Measurements from ENCODE around the gene ENTREP1.

The ENTREP1 gene

GRCh38 chr9:69431777-69432176, 106.8 kb downstream of the ENTREP1 start:
- Histone ChIP-seq H2BK12ac (ENCODE audit: low read length in 2 of 2) (no peak overlapping the region), H2BK120ac (ENCODE audit: low read depth, low read length) (no peak overlapping the region), H3K14ac (ENCODE audit: low read length in 2 of 2) (no peak overlapping the region), H3K18ac (ENCODE audit: low read depth in 1 of 2, low read length in 2 of 2) (no peak overlapping the region), H2BK15ac (ENCODE audit: low read depth, poor library complexity, severe bottlenecking) (no peak overlapping the region), H3K36me3 (ENCODE audit: control insufficient read depth in 1 of 2, insufficient read depth in 2 of 2, low read depth in 1 of 2, low read length in 2 of 2) (peaks cover 7 to 10% of the 10 kb centered on the region in 2 experiments), H2BK5ac (ENCODE audit: low read depth, low read length, poor library complexity, severe bottlenecking) (no peak overlapping the region), H3K9me3 (ENCODE audit: control insufficient read depth, low read length) (no peaks in the 10 kb centered on the region), H3K27me3 (ENCODE audit: control insufficient read depth in 1 of 2, insufficient read depth in 1 of 2, low read length in 2 of 2) (no peaks in the 10 kb centered on the region), H3K9ac (ENCODE audit: low read length) (no peak overlapping the region), H3K23ac (ENCODE audit: low read length in 2 of 2) (no peak overlapping the region), H3K27ac (ENCODE audit: low read length, poor library complexity, severe bottlenecking) (no peak overlapping the region), H4K91ac (ENCODE audit: low read length) (no peak overlapping the region), H3K4me3 (ENCODE audit: insufficient read depth in 1 of 2, low read depth in 1 of 2, low read length in 2 of 2) (no peak overlapping the region), H3K79me1 (replicated peaks; ENCODE audit: low read length, poor library complexity, severe bottlenecking) (no peaks in the 10 kb centered on the region), H3K4me2 (ENCODE audit: low read length, poor library complexity, severe bottlenecking) (no peak overlapping the region), H2AFZ (ENCODE audit: low read depth, low read length) (no peak overlapping the region), H2AK5ac (ENCODE audit: low read length, severe bottlenecking) (no peak overlapping the region), H4K8ac (ENCODE audit: low read length) (no peak overlapping the region), H3K4ac (ENCODE audit: low read depth in 1 of 2, low read length in 2 of 2) (no peak overlapping the region), H3K4me1 (ENCODE audit: control insufficient read depth, insufficient read depth, low read depth, low read length) (peaks cover 5% of the 10 kb centered on the region)
- DNase-seq = no peak
- WGBS = 94% methylated on average over 1 of the region's 1 CpG

GRCh38 chr9:69432623-69433022, 107.6 kb downstream of the ENTREP1 start:
- no peaks in the 10 kb centered on the region for H3K27me3 ChIP-seq (ENCODE audit: control insufficient read depth in 1 of 2, insufficient read depth in 1 of 2, low read length in 2 of 2)
- H2AK5ac ChIP-seq (ENCODE audit: low read length, severe bottlenecking) = no peak overlapping the region
- H2BK120ac ChIP-seq (ENCODE audit: low read depth, low read length) = no peak overlapping the region
- no peak overlapping the region for H3K4me2 ChIP-seq (ENCODE audit: low read length, poor library complexity, severe bottlenecking)
- no peak overlapping the region for H4K8ac ChIP-seq (ENCODE audit: low read length)
- no peak overlapping the region for H2BK12ac ChIP-seq (ENCODE audit: low read length in 2 of 2)
- no peak overlapping the region for H2BK5ac ChIP-seq (ENCODE audit: low read depth, low read length, poor library complexity, severe bottlenecking)
- WGBS = 87% methylated on average over 11 of the region's 11 CpGs
- no peak overlapping the region for H2BK15ac ChIP-seq (ENCODE audit: low read depth, poor library complexity, severe bottlenecking)
- no peak overlapping the region for H3K9ac ChIP-seq (ENCODE audit: low read length)
- H3K18ac ChIP-seq (ENCODE audit: low read depth in 1 of 2, low read length in 2 of 2) = no peak overlapping the region
- no peaks in the 10 kb centered on the region for H3K79me1 ChIP-seq (replicated peaks; ENCODE audit: low read length, poor library complexity, severe bottlenecking)
- no peak overlapping the region for H3K14ac ChIP-seq (ENCODE audit: low read length in 2 of 2)
- no peak overlapping the region for H2AFZ ChIP-seq (ENCODE audit: low read depth, low read length)
- no peak overlapping the region for H3K4me3 ChIP-seq (ENCODE audit: insufficient read depth in 1 of 2, low read depth in 1 of 2, low read length in 2 of 2)
- H3K27ac ChIP-seq (ENCODE audit: low read length, poor library complexity, severe bottlenecking) = no peak overlapping the region
- H3K4me1 ChIP-seq (ENCODE audit: control insufficient read depth, insufficient read depth, low read depth, low read length) = peaks cover 5% of the 10 kb centered on the region
- no peak overlapping the region for H3K23ac ChIP-seq (ENCODE audit: low read length in 2 of 2)
- peaks cover 7 to 10% of the 10 kb centered on the region in 2 experiments for H3K36me3 ChIP-seq (ENCODE audit: control insufficient read depth in 1 of 2, insufficient read depth in 2 of 2, low read depth in 1 of 2, low read length in 2 of 2)
- no peak overlapping the region for H4K91ac ChIP-seq (ENCODE audit: low read length)
- DNase-seq = no peak
- H3K9me3 ChIP-seq (ENCODE audit: control insufficient read depth, low read length) = no peaks in the 10 kb centered on the region
- H3K4ac ChIP-seq (ENCODE audit: low read depth in 1 of 2, low read length in 2 of 2) = no peak overlapping the region

GRCh38 chr9:69433392-69433791, 108.4 kb downstream of the ENTREP1 start:
- peaks cover 5% of the 10 kb centered on the region for H3K4me1 ChIP-seq (ENCODE audit: control insufficient read depth, insufficient read depth, low read depth, low read length)
- no peak overlapping the region for H2AFZ ChIP-seq (ENCODE audit: low read depth, low read length)
- H3K79me1 ChIP-seq (replicated peaks; ENCODE audit: low read length, poor library complexity, severe bottlenecking) = no peaks in the 10 kb centered on the region
- DNase-seq = no peak
- no peak overlapping the region for H2BK5ac ChIP-seq (ENCODE audit: low read depth, low read length, poor library complexity, severe bottlenecking)
- no peak overlapping the region for H3K9ac ChIP-seq (ENCODE audit: low read length)
- no peaks in the 10 kb centered on the region for H3K27me3 ChIP-seq (ENCODE audit: control insufficient read depth in 1 of 2, insufficient read depth in 1 of 2, low read length in 2 of 2)
- H2BK12ac ChIP-seq (ENCODE audit: low read length in 2 of 2) = no peak overlapping the region
- H4K91ac ChIP-seq (ENCODE audit: low read length) = no peak overlapping the region
- no peak overlapping the region for H3K4me3 ChIP-seq (ENCODE audit: insufficient read depth in 1 of 2, low read depth in 1 of 2, low read length in 2 of 2)
- H3K4ac ChIP-seq (ENCODE audit: low read depth in 1 of 2, low read length in 2 of 2) = no peak overlapping the region
- WGBS = no CpG with 5 or more reads among the region's 1 CpG
- no peak overlapping the region for H4K8ac ChIP-seq (ENCODE audit: low read length)
- no peak overlapping the region for H2AK5ac ChIP-seq (ENCODE audit: low read length, severe bottlenecking)
- H2BK15ac ChIP-seq (ENCODE audit: low read depth, poor library complexity, severe bottlenecking) = no peak overlapping the region
- no peak overlapping the region for H3K4me2 ChIP-seq (ENCODE audit: low read length, poor library complexity, severe bottlenecking)
- no peak overlapping the region for H3K23ac ChIP-seq (ENCODE audit: low read length in 2 of 2)
- no peak overlapping the region for H3K18ac ChIP-seq (ENCODE audit: low read depth in 1 of 2, low read length in 2 of 2)
- H3K14ac ChIP-seq (ENCODE audit: low read length in 2 of 2) = no peak overlapping the region
- no peak overlapping the region for H2BK120ac ChIP-seq (ENCODE audit: low read depth, low read length)
- H3K27ac ChIP-seq (ENCODE audit: low read length, poor library complexity, severe bottlenecking) = no peak overlapping the region
- H3K9me3 ChIP-seq (ENCODE audit: control insufficient read depth, low read length) = no peaks in the 10 kb centered on the region
- H3K36me3 ChIP-seq (ENCODE audit: control insufficient read depth in 1 of 2, insufficient read depth in 2 of 2, low read depth in 1 of 2, low read length in 2 of 2) = peaks cover 4 to 10% of the 10 kb centered on the region in 2 experiments

GRCh38 chr9:69433968-69434367, 109.0 kb downstream of the ENTREP1 start:
- no peak overlapping the region for H3K4me3 ChIP-seq (ENCODE audit: insufficient read depth in 1 of 2, low read depth in 1 of 2, low read length in 2 of 2)
- H3K9me3 ChIP-seq (ENCODE audit: control insufficient read depth, low read length) = no peaks in the 10 kb centered on the region
- no peak overlapping the region for H3K9ac ChIP-seq (ENCODE audit: low read length)
- H3K18ac ChIP-seq (ENCODE audit: low read depth in 1 of 2, low read length in 2 of 2) = no peak overlapping the region
- peaks cover 5% of the 10 kb centered on the region for H3K4me1 ChIP-seq (ENCODE audit: control insufficient read depth, insufficient read depth, low read depth, low read length)
- H2BK5ac ChIP-seq (ENCODE audit: low read depth, low read length, poor library complexity, severe bottlenecking) = no peak overlapping the region
- no peaks in the 10 kb centered on the region for H3K79me1 ChIP-seq (replicated peaks; ENCODE audit: low read length, poor library complexity, severe bottlenecking)
- no peak overlapping the region for H3K4ac ChIP-seq (ENCODE audit: low read depth in 1 of 2, low read length in 2 of 2)
- no peaks in the 10 kb centered on the region for H3K27me3 ChIP-seq (ENCODE audit: control insufficient read depth in 1 of 2, insufficient read depth in 1 of 2, low read length in 2 of 2)
- H2AFZ ChIP-seq (ENCODE audit: low read depth, low read length) = no peak overlapping the region
- H2BK12ac ChIP-seq (ENCODE audit: low read length in 2 of 2) = no peak overlapping the region
- H4K91ac ChIP-seq (ENCODE audit: low read length) = no peak overlapping the region
- H3K14ac ChIP-seq (ENCODE audit: low read length in 2 of 2) = no peak overlapping the region
- peaks cover 4 to 10% of the 10 kb centered on the region in 2 experiments for H3K36me3 ChIP-seq (ENCODE audit: control insufficient read depth in 1 of 2, insufficient read depth in 2 of 2, low read depth in 1 of 2, low read length in 2 of 2)
- H3K4me2 ChIP-seq (ENCODE audit: low read length, poor library complexity, severe bottlenecking) = no peak overlapping the region
- DNase-seq = no peak
- no peak overlapping the region for H3K23ac ChIP-seq (ENCODE audit: low read length in 2 of 2)
- WGBS = 97% methylated on average over 6 of the region's 6 CpGs
- no peak overlapping the region for H3K27ac ChIP-seq (ENCODE audit: low read length, poor library complexity, severe bottlenecking)
- H2BK15ac ChIP-seq (ENCODE audit: low read depth, poor library complexity, severe bottlenecking) = no peak overlapping the region
- H2AK5ac ChIP-seq (ENCODE audit: low read length, severe bottlenecking) = peak overlapping the region; percentile 1
- no peak overlapping the region for H2BK120ac ChIP-seq (ENCODE audit: low read depth, low read length)
- H4K8ac ChIP-seq (ENCODE audit: low read length) = no peak overlapping the region

Data from mesenchymal stem cell (in vitro differentiated cells and primary cell).